Gastroesophageal sphincter (tissue), 3 donors: ENCODE results near the gene RPS27A.

ENCODE experiments used
- CTCF ChIP-seq, 4 experiments: fragments of 200-600 bp in 2 of 4; fragments of 450-650 bp in 2 of 4; sonication (generic) in 1 of 4; IDR thresholded peaks; one replicate each; pipeline ENCODE4 v1.5.1; 2017 to 2019; ENCODE audit warnings: antibody characterized with exemption in 4 of 4, mild to moderate bottlenecking in 2 of 4, moderate library complexity in 2 of 4
- EP300 ChIP-seq: sonication (generic); formaldehyde crosslinking; IDR thresholded peaks from one replicate; pipeline ENCODE4 v1.6.1; 2017; ENCODE audit warnings: antibody characterized with exemption, mild to moderate bottlenecking
- POLR2A ChIP-seq, 2 donors: fragments of 450-650 bp; IDR thresholded peaks; one replicate each; pipeline ENCODE4 v1.6.1; 2017; ENCODE audit warnings: antibody characterized with exemption in 2 of 2, mild to moderate bottlenecking in 2 of 2, moderate library complexity in 1 of 2
- POLR2AphosphoS5 ChIP-seq: sonication (generic); formaldehyde crosslinking; IDR thresholded peaks from one replicate; pipeline ENCODE4 v1.6.1; 2017; ENCODE audit warnings: antibody characterized with exemption

GRCh38 chr2:55239656-55240222 lies 7.3 kb downstream of the RPS27A start:
- TF ChIP-seq CTCF (IDR thresholded peaks at IDR 0.05) (no peak), POLR2A (IDR thresholded peaks at IDR 0.05) (no peak), POLR2AphosphoS5 (no peak), EP300 (no peak)
